ENCODE measurements around the gene PPP3CA. TPM values are rescaled to one million over a fixed set of nuclear protein-coding genes. Genes with fewer than 3 reads are reported as not detected.

Gene PPP3CA
- total and polyA plus RNA-seq, 2 of the 8 experiments (the other 6 are each of a cell fraction or from before 2014, with no cell fraction given): 7.9 to 35.0 TPM

GRCh38 chr4:101322743-101323142 lies 24.6 kb downstream of the PPP3CA start:
- no peak overlapping the region for H2AFZ ChIP-seq (ENCODE audit: low read length)
- H3K9me3 ChIP-seq (ENCODE audit: insufficient read depth in 2 of 2, low read depth in 1 of 2, low read length in 1 of 2): no peaks in the 10 kb centered on the region
- peaks cover 0 to 81% of the 10 kb centered on the region in 2 experiments; a peak in 3 of 4 replicates for H3K79me2 ChIP-seq (ENCODE audit: control insufficient read depth in 1 of 2, insufficient read depth in 2 of 2, low read length in 2 of 2)
- H3K23me2 ChIP-seq (ENCODE audit: low read depth, low read length): no peaks in the 10 kb centered on the region; the same call in 1 of the 2 replicates
- H3K79me1 ChIP-seq (ENCODE audit: low read depth, low read length): no peaks in the 10 kb centered on the region; the same call in 1 of the 2 replicates
- H4K8ac ChIP-seq (ENCODE audit: extremely low read depth, insufficient read depth, low read length): no peak overlapping the region
- H4K91ac ChIP-seq (replicated peaks; ENCODE audit: insufficient read length, low read length): no peak overlapping the region
- H2BK120ac ChIP-seq (replicated peaks; ENCODE audit: low read depth, low read length): no peak overlapping the region
- ChIA-PET CTCF (ENCODE audit: partially characterized antibody) (no interaction called here), POLR2A (ENCODE audit: partially characterized antibody) (no interaction called here)
- H3K18ac ChIP-seq (ENCODE audit: extremely low read depth, low read length): no peak overlapping the region
- H3K14ac ChIP-seq (ENCODE audit: insufficient read length): no peak overlapping the region
- no peak overlapping the region for H2BK15ac ChIP-seq (ENCODE audit: low read length)
- no peaks in the 10 kb centered on the region for H4K20me1 ChIP-seq (replicated peaks in 1 of 2; ENCODE audit: control insufficient read depth in 1 of 2, insufficient read depth in 2 of 2, low read length in 2 of 2)
- H3K4me2 ChIP-seq (ENCODE audit: insufficient read depth in 1 of 2, low read depth in 2 of 2, low read length in 2 of 2): no peak overlapping the region
- no peak overlapping the region for H3K27ac ChIP-seq (ENCODE audit: low read depth, low read length)
- H3K27me3 ChIP-seq (replicated peaks in 1 of 4; ENCODE audit: control insufficient read depth in 3 of 4, extremely low read depth in 1 of 4, insufficient read depth in 3 of 4, low read length in 3 of 4): no peaks in the 10 kb centered on the region
- H2BK12ac ChIP-seq (ENCODE audit: low read depth, low read length): no peak overlapping the region
- H3K4me3 ChIP-seq (ENCODE audit: extremely low read depth in 1 of 4, insufficient read depth in 2 of 4, low read depth in 3 of 4, low read length in 4 of 4): no peak overlapping the region
- no peak overlapping the region for H3K4ac ChIP-seq (replicated peaks; ENCODE audit: insufficient read length, low read depth, low read length)
- no peak overlapping the region for H2BK5ac ChIP-seq (ENCODE audit: low read depth, low read length)
- WGBS, 2 experiments (ENCODE audit: extremely low coverage in 1 of 2, insufficient coverage in 1 of 2, insufficient read length in 1 of 2, insufficient replicate concordance in 2 of 2, low coverage in 1 of 2, low lambda C conversion rate in 2 of 2, missing lambda C conversion rate in 1 of 2): 94% methylated on average over 1 of the region's 1 CpG; no CpG with 5 or more reads in 1 of the 2 experiments
- no peak overlapping the region for H3K56ac ChIP-seq (replicated peaks; ENCODE audit: insufficient read length, low read depth, low read length)
- no peak overlapping the region for H2BK20ac ChIP-seq (ENCODE audit: low read length)
- no peak for DNase-seq (ENCODE audit: low read depth in 1 of 2, low spot score in 2 of 2)
- TF ChIP-seq POU5F1 (IDR thresholded peaks at IDR 0.05; ENCODE audit: low read depth, low read length) (no peak), CTBP2 (IDR thresholded peaks at IDR 0.05; ENCODE audit: borderline replicate concordance, insufficient read depth, insufficient read length, low read length) (no peak), SIRT6 (IDR thresholded peaks at IDR 0.05; ENCODE audit: low read length) (no peak), TBP (IDR thresholded peaks at IDR 0.05; ENCODE audit: low read depth, low read length) (no peak), SRF (IDR thresholded peaks at IDR 0.05; ENCODE audit: low read depth, low read length) (no peak), EGR1 (IDR thresholded peaks at IDR 0.05; ENCODE audit: borderline replicate concordance, low read depth, low read length) (no peak), BRCA1 (IDR thresholded peaks at IDR 0.05; ENCODE audit: low read depth, low read length) (no peak), ZNF274 (IDR thresholded peaks at IDR 0.05; ENCODE audit: borderline replicate concordance, extremely low read depth, low read length) (no peak)
- TF ChIP-seq, protein P1, sequence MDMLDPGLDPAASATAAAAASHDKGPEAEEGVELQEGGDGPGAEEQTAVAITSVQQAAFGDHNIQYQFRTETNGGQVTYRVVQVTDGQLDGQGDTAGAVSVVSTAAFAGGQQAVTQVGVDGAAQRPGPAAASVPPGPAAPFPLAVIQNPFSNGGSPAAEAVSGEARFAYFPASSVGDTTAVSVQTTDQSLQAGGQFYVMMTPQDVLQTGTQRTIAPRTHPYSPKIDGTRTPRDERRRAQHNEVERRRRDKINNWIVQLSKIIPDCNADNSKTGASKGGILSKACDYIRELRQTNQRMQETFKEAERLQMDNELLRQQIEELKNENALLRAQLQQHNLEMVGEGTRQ (IDR thresholded peaks at IDR 0.05; ENCODE audit: low read length): no peak
- TF ChIP-seq, protein P2, sequence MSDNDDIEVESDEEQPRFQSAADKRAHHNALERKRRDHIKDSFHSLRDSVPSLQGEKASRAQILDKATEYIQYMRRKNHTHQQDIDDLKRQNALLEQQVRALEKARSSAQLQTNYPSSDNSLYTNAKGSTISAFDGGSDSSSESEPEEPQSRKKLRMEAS (IDR thresholded peaks at IDR 0.05): no peak
- H4K5ac ChIP-seq (ENCODE audit: insufficient read length, low read depth, low read length): no peak overlapping the region
- peaks cover 3 to 21% (median 8%) of the 10 kb centered on the region in 4 experiments for H3K4me1 ChIP-seq (replicated peaks in 1 of 4; ENCODE audit: control insufficient read depth in 3 of 4, insufficient read depth in 4 of 4, low read length in 3 of 4)
- H2AK5ac ChIP-seq (ENCODE audit: low read depth, low read length): no peak overlapping the region
- FAIRE-seq: no peak
- no peak overlapping the region for H3K23ac ChIP-seq (ENCODE audit: insufficient read length)
- no peaks in the 10 kb centered on the region for H3K36me3 ChIP-seq (ENCODE audit: control insufficient read depth in 2 of 4, insufficient read depth in 4 of 4, low read length in 3 of 4)
- H3K9ac ChIP-seq (replicated peaks in 1 of 4; ENCODE audit: extremely low read depth in 1 of 4, low read depth in 3 of 4, low read length in 3 of 4): no peak overlapping the region

Measured in H1 (cell line).